ENCODE measurements around the gene NR3C1. TPM values are rescaled to one million over a fixed set of nuclear protein-coding genes. Genes with fewer than 3 reads are reported as not detected.

Gene NR3C1
- total RNA-seq, 1 donor from 2014 or later = 57.8 TPM

- DNase-seq (ENCODE audit: low spot score) = no peak
These were observed 4.8 kb downstream of the NR3C1 start for GRCh38 chr5:143398451-143399237.

- DNase-seq (ENCODE audit: low spot score) = no peak
These were observed 5.5 kb downstream of the NR3C1 start for GRCh38 chr5:143398053-143398355.

GRCh38 chr5:143397302-143398052 is 6.0 kb downstream of the NR3C1 start:
- DNase-seq (ENCODE audit: low spot score) = no peak

DNA sequence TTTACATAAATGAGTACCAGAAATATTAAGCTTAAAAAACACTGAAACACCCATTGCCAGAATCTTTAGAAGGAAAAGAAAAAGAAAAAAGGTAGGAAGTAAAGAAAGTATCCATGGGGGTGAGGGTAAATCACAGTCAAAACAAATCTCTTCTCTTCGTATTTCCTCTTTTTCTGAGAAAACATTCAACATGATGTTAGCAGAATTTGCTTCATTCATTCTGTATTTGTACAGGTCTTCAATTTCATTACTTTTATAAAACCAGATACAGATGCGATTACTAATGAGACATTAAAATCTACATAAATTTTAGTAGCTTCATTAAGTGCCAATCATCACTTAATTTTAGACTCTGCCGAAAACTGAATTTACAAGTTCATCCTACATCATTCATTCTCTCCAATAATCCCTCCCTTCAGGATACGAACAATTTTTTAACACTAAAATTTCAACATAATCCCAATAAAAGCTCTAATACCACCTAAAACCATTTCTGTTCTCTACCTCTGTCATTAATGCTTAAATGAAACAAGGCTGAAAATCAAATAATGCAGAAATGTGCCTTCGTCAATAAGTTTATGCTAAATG is 7.0 kb downstream of the NR3C1 start:
- no peak for DNase-seq (ENCODE audit: low spot score)

DNA sequence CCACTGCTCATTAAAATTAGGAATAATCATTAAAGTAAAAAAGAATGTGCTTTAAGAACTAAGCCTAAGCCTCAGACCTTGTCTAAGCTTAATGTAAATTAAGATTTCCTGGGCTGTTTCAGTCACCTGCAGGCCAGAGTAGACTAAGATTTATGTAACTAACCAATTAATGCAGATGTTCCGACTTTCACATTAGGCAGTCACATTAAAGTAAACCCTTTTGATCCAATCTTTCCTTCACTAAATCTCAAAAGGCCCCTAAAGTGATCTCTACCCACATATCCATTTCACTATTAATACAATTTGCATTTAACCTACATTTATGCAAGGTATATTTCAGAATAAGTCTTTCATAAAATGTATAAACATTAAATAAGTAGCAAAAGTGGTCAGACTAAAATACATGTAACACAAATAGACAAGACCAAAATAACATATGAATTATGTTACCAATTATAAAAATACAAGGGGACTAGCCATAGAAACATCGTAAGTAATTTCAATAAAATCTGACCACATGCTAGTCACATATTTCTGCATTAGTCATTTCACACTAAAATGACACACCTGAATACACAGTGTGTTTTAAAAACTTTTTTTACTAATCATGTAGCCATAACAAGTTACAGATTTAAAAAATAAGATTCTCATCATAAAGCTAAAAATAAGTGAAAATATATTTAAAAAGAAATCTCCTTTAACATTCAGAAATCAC is 7.7 kb downstream of the NR3C1 start:
- no peak for DNase-seq (ENCODE audit: low spot score)

DNA sequence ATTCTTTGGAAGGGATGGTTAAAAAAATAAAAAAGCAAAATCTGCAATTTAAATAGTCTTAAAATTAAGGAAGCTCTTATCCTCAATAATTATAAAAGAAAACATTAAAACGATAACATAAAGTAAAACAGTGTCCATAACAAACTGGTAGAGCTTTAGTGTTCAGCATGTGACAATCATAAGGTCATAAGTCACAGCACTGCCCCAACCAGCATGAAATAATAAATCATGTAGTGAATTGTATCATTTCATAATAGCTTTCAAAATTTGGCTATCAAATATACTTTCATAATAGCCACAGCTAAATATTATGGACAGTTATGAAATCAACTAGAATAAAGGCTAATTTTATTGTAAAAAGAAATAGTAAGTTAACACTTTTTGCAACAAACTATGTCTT is 10.0 kb downstream of the NR3C1 start:
- DNase-seq (ENCODE audit: low spot score) = no peak

DNA sequence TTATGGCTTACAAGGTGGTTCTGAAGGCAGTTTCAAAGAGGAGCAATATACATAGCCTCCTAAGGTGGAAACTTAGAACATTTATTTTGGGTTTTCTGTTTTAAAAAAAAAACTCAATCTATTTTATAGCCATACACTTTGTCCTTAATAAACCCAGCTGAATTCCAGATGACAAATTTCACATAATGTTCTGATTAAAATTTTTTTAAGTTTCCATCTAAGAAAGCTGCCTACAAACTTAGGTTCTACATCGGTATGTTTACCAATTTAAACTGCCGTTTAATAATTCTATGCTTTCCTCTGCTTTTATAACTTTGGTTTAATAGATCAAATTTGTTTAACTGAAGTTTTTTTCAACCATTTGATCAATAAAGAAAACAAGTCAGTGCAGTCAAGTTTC is 12.5 kb downstream of the NR3C1 start:
- no peak for DNase-seq (ENCODE audit: low spot score)

DNA sequence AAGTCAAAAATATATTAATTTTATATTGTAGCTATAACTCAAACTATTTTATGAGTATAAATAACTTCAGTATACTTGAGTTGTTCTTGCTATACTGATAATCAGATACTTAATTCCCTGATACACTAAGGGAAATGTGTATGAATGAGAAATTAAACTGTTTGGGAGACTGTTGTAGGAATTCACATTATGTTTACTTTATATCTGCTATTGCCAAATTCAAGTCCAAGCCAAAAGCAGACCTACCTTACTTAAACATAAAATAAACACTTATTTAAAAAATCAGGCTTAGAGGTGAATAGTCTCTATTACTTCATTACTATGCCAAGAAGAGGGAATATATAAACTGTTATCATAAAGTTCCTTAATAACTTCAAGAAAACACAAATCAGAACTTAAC is 13.2 kb downstream of the NR3C1 start:
- no peak for DNase-seq (ENCODE audit: low spot score)

DNA sequence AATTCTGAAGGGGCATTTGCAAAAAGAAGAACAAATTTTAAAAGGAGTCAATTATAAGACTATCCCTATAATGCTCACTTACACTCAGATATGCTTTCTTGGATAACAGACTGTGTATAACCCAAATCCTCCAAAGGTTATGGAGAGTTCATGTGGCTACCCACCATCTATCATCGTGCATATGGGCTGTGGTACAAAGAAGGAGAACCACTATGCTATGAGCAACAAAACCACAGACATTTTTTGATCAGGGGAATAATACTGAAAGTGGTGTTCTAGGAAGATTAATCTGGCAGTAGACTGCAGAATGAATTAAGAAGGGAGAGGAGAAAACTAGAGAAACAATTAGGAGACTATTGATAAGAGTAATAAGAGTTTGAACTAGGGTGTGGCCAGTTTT is 16.8 kb downstream of the NR3C1 start:
- DNase-seq (ENCODE audit: low spot score) = no peak

DNA sequence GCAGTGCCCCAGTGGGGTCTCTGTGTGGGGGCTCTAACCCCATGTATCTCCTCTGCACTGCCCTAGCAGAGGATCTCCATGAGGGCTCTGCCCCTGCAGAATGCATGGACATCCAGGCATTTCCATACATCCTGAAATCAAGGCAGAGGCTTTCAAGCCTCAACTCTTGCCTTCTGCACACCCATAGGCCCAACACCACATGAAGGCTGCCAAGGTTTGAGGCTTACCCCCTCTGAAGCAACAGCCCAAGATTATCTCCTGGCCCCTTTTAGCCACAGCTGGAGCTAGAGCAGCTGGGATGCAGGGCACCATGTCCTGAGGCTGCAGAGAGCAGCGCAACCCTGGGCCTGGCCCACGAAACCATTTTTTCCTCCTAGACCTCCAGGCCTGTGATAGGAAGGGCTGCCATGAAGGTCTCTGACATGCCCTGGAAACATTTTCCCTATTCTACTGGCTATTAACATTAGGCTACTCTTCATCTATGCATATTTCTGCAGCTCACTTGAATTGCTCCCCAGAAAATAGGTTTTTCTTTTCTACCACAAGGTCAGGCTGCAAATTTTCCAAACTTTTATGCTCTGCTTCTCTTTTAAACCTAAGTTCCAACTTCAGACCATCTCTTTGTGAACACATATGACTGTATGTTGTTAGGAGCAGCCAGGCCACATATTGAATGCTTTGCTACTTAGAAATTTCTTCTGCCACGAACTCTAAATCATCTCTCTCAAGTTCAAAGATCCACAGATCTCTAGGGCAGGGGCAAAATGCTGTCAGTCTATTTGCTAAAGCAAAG is 18.4 kb downstream of the NR3C1 start:
- DNase-seq (ENCODE audit: low spot score) = no peak

GRCh38 chr5:143383988-143384387 is 19.5 kb downstream of the NR3C1 start:
- DNase-seq (ENCODE audit: low spot score) = no peak

- DNase-seq (ENCODE audit: low spot score) = no peak
These were observed 23.9 kb downstream of the NR3C1 start for GRCh38 chr5:143379606-143380005.

GRCh38 chr5:143376911-143377813 is 26.3 kb downstream of the NR3C1 start:
- DNase-seq (ENCODE audit: low spot score) = no peak

- DNase-seq (ENCODE audit: low spot score) = no peak
These were observed 27.2 kb downstream of the NR3C1 start for GRCh38 chr5:143376195-143376779.

DNA sequence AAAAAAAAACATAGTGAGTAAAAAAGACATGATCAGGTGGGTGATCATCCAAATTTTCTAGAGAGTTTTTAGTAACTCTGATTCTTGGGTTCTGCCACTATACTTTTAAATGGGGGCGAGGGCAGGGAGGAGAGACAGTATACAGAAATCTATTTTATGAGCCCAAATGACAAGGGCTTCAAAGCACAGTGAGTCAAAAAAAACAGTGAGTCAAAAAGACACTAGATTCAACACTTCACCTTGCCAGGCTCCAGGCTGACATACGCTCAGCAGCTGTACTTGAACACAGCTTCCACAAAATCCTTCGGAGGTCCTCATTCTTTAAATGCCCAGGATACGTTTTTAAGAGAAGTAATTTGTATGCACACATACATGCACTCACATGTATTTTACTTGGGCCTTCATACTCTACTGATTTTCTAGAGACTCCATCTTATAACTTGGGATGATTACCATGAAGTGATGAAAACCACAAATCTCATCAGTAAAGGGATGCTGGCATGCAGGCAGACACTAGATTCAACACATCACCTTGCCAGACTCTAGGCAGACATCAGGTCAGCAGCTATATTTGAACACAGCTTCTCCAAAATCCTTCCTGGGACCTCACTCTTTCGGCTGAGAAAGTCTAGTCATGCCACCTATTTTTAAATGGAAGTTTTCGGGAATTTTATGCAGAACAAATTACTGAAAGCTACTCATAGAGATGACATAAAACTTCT is 28.8 kb downstream of the NR3C1 start:
- DNase-seq (ENCODE audit: low spot score) = no peak

GRCh38 chr5:143373076-143373475 is 30.4 kb downstream of the NR3C1 start:
- no peak for DNase-seq (ENCODE audit: low spot score)

GRCh38 chr5:143372187-143372829 is 31.2 kb downstream of the NR3C1 start:
- no peak for DNase-seq (ENCODE audit: low spot score)

- no peak for DNase-seq (ENCODE audit: low spot score)
These were observed 33.0 kb downstream of the NR3C1 start for GRCh38 chr5:143370440-143370839.

- no peak for DNase-seq (ENCODE audit: low spot score)
These were observed 39.4 kb downstream of the NR3C1 start for GRCh38 chr5:143364061-143364460.

Data from mucosa of gallbladder (tissue), 1 donor.